GM23248 (cell line): ENCODE results near the gene MBD1. TPM values are rescaled to one million over a fixed set of nuclear protein-coding genes. Genes with fewer than 3 reads are reported as not detected.

Source experiments
- DNase-seq: peaks from one replicate; pipeline ENCODE4 v3.0.0-alpha.2; 2015
- H2AFZ ChIP-seq: fragments of 200-600 bp; sonication (generic); 2 replicates; pipeline ENCODE4 v1.6.1; 2016; ENCODE audit warnings: antibody characterized with exemption
- H3F3A ChIP-seq: fragments of 200-600 bp; sonication (generic); 2 replicates; pipeline ENCODE4 v1.6.1; 2016; ENCODE audit warnings: mild to moderate bottlenecking, antibody characterized with exemption, mixed run types; ENCODE audit not compliant: insufficient read depth
- H3K27ac ChIP-seq: fragments of 200-600 bp; sonication (generic); 2 replicates; pipeline ENCODE4 v1.5.1; 2016; ENCODE audit warnings: mild to moderate bottlenecking
- H3K27me3 ChIP-seq: fragments of 200-600 bp; sonication (generic); replicated peaks from 2 replicates; pipeline ENCODE4 v1.6.1; 2016; ENCODE audit warnings: mild to moderate bottlenecking; ENCODE audit not compliant: insufficient read depth
- H3K36me3 ChIP-seq: fragments of 200-600 bp; sonication (generic); 2 replicates; pipeline ENCODE4 v1.6.1; 2016; ENCODE audit warnings: low read depth, mild to moderate bottlenecking
- H3K4me1 ChIP-seq: fragments of 200-600 bp; sonication (generic); 2 replicates; pipeline ENCODE4 v1.6.1; 2016; ENCODE audit warnings: mild to moderate bottlenecking; ENCODE audit not compliant: insufficient read depth
- H3K4me2 ChIP-seq: fragments of 200-600 bp; sonication (generic); one replicate; pipeline ENCODE4 v1.6.1; 2016; ENCODE audit warnings: mild to moderate bottlenecking; ENCODE audit not compliant: unreplicated experiment
- H3K4me3 ChIP-seq: fragments of 200-600 bp; sonication (generic); 2 replicates; pipeline ENCODE4 v1.5.1; 2016; ENCODE audit warnings: mild to moderate bottlenecking
- H3K79me2 ChIP-seq: fragments of 200-600 bp; sonication (generic); 2 replicates; pipeline ENCODE4 v1.6.1; 2016; ENCODE audit warnings: mild to moderate bottlenecking; ENCODE audit not compliant: insufficient read depth
- H3K9ac ChIP-seq: fragments of 200-600 bp; sonication (generic); 2 replicates; pipeline ENCODE4 v1.6.1; 2016; ENCODE audit warnings: mild to moderate bottlenecking
- H3K9me2 ChIP-seq: fragments of 200-600 bp; sonication (generic); 2 replicates; pipeline ENCODE4 v1.6.1; 2016; ENCODE audit warnings: mixed run types, mild to moderate bottlenecking, moderate library complexity; ENCODE audit not compliant: insufficient read depth
- H3K9me3 ChIP-seq: fragments of 200-600 bp; sonication (generic); one replicate; pipeline ENCODE4 v1.6.1; 2017; ENCODE audit warnings: low read depth
- H4K20me1 ChIP-seq: fragments of 200-600 bp; sonication (generic); 2 replicates; pipeline ENCODE4 v1.6.0; 2016; ENCODE audit not compliant: insufficient read depth
- EZH2 ChIP-seq: fragments of 200-600 bp; sonication (generic); IDR thresholded peaks from 2 replicates; pipeline ENCODE4 v1.6.1; 2018; ENCODE audit warnings: antibody characterized with exemption, mild to moderate bottlenecking; ENCODE audit not compliant: insufficient read depth, poor library complexity, severe bottlenecking
- EZH2phosphoT487 ChIP-seq: fragments of 200-600 bp; sonication (generic); IDR thresholded peaks from 2 replicates; pipeline ENCODE4 v1.6.1; 2018; ENCODE audit warnings: antibody characterized with exemption, moderate library complexity, mild to moderate bottlenecking, low read depth; ENCODE audit not compliant: insufficient read depth
- WGBS, 2 experiments: methylation state at CpG; one replicate each; pipeline ENCODE4 v1.1.6; 2015 to 2017; ENCODE audit warnings: low lambda C conversion rate in 2 of 2, low coverage in 1 of 2; ENCODE audit errors: missing lambda C conversion rate in 2 of 2; 5-methylcytosine and 5-hydroxymethylcytosine counted together
- in situ Hi-C: fragments of 300-500 bp; cut with MboI; formaldehyde crosslinking; loops from 2 replicates; pipeline ENCODE4 v1.15.0; 2020
- polyA plus RNA-seq: library from polyadenylated mRNA; unstranded; fragments of >200 nt; fragmentation: Nextera tagmentation; extraction: Ambion mirVana; gene quantifications from 2 replicates; pipeline ENCODE4 v1.2.1, GENCODE V29; 2016
- total RNA-seq: library from RNA; depleted of rRNA; stranded (reverse); fragments of >200 nt; shearing (Covaris generic); gene quantifications from 2 replicates; pipeline ENCODE4 v1.2.3, GENCODE V29; 2014; rRNA removed

The MBD1 gene
- total RNA-seq = 60.7 and 68.0 TPM in 2 replicates
- polyA plus RNA-seq = 33.1 and 36.2 TPM in 2 replicates

DNA sequence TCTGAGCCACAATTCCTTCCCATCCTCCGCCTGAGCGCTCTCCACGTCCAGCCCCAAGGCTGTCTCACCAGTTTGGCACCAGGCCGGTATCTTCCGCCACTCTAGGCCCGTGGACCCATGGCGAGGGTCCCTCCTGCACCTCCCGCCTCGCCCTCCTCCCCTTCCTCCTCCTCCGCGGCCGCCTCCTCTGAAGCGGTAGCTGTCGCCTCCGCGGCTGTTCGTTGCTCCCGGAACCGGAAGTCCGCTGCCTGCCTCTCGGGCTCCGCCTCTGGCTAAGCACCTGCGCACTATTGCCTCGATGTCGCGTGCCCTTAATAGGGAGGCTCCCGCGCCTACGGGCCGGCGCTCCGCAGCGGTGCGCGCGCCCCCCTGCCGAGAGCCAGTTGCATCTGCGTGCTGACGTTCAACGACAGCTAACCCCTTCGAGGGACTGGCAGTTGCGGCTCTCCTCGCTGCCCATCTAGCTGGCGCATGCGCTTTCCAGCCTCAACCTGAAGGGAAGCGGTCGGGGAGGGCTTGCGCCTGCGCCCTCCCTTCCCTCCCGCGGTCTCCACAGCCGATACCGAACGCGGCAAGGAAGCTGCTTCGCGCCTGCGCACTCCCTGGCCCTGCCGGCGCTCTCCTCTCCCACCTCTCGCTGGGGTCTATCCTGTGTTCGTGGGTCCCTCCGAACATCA, at the start of gene MBD1:
Gene MBD1 (minus strand): TSS at position 229 of the 677 bp plus-strand sequence. CDS start 1,531 bp downstream, outside the sequence.
- DNase-seq = peak; percentile 99
- Histone ChIP-seq H3K36me3 (peaks cover 6% of the 10 kb centered on the region; the same call in 1 of the 2 replicates), H4K20me1 (no peaks in the 10 kb centered on the region), H3K4me1 (peaks cover 20% of the 10 kb centered on the region; the same call in 1 of the 2 replicates), H2AFZ (peak within 1 kb of the TSS; percentile 87), H3F3A (0 out of 2 replicates have a peak, but pooled peaks cover 4% of the 10 kb centered on the region), H3K4me3 (peak within 1 kb of the TSS; percentile 92), H3K9me2 (no peaks in the 10 kb centered on the region), H3K9ac (peak within 1 kb of the TSS; percentile 94), H3K9me3 (no peaks in the 10 kb centered on the region), H3K4me2 (peak within 1 kb of the TSS; percentile 98), H3K79me2 (peaks cover 58% of the 10 kb centered on the region), H3K27me3 (no peaks in the 10 kb centered on the region), H3K27ac (peak within 1 kb of the TSS; percentile 74)
- WGBS, 2 experiments = 1 to 2% methylated on average over 42 to 49 of the region's 63 CpGs
- in situ Hi-C loops = no loop called here
- no peak for TF ChIP-seq EZH2
- no peak for TF ChIP-seq EZH2phosphoT487

DNA sequence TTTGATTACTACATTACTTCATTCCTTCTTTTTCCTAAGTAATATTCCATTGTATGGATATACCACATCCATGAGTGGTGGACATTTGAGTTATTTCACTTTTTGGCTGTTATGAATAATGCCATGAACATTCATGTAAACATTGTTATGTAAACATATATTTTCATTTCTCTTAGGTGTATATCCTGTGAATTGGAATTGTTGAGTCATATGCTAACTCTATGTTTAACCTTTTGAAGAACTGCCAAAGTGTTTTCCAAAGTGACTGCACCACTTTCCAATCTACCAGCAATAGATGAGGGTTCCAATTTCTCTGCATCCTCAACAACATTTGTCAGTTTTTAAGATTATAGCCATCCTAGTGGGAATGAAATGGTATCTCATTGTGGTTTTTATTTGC, 48.9 kb upstream of the MBD1 start:
- no peak for DNase-seq
- Histone ChIP-seq H3K9me3 (no peaks in the 10 kb centered on the region), H3K4me3 (no peak overlapping the region), H3K9ac (no peak overlapping the region), H3F3A (no peaks in the 10 kb centered on the region), H3K27ac (no peak overlapping the region), H4K20me1 (no peaks in the 10 kb centered on the region), H2AFZ (no peak overlapping the region), H3K27me3 (no peaks in the 10 kb centered on the region; the same call in 1 of the 2 replicates), H3K4me1 (no peaks in the 10 kb centered on the region), H3K9me2 (no peaks in the 10 kb centered on the region), H3K36me3 (no peaks in the 10 kb centered on the region), H3K79me2 (no peaks in the 10 kb centered on the region), H3K4me2 (no peak overlapping the region)
- in situ Hi-C loops = no loop called here
- TF ChIP-seq EZH2phosphoT487 (no peak), EZH2 (no peak)

GRCh38 chr18:50327983-50328382, 46.7 kb upstream of the MBD1 start:
- DNase-seq = no peak
- 31 to 35% methylated on average over 3 of the region's 3 CpGs for WGBS, 2 experiments
- no peak overlapping the region for H2AFZ ChIP-seq
- H3K4me2 ChIP-seq = no peak overlapping the region
- no peaks in the 10 kb centered on the region for H3K9me3 ChIP-seq
- no peaks in the 10 kb centered on the region for H4K20me1 ChIP-seq
- no peaks in the 10 kb centered on the region for H3K4me1 ChIP-seq
- in situ Hi-C loops = no loop called here
- no peak overlapping the region for H3K27ac ChIP-seq
- no peak for TF ChIP-seq EZH2
- no peak for TF ChIP-seq EZH2phosphoT487
- H3K27me3 ChIP-seq = no peaks in the 10 kb centered on the region
- no peak overlapping the region for H3K9ac ChIP-seq
- H3K4me3 ChIP-seq = no peak overlapping the region
- no peaks in the 10 kb centered on the region for H3K79me2 ChIP-seq
- H3K9me2 ChIP-seq = no peaks in the 10 kb centered on the region
- no peaks in the 10 kb centered on the region for H3F3A ChIP-seq
- no peaks in the 10 kb centered on the region for H3K36me3 ChIP-seq

- TF ChIP-seq EZH2phosphoT487 (no peak), EZH2 (no peak)
- no peak overlapping the region for H3K4me3 ChIP-seq
- H3K79me2 ChIP-seq = no peaks in the 10 kb centered on the region
- no peak overlapping the region for H3K9ac ChIP-seq
- no peaks in the 10 kb centered on the region for H3F3A ChIP-seq
- no peaks in the 10 kb centered on the region for H3K9me3 ChIP-seq
- no peak overlapping the region for H3K4me2 ChIP-seq
- no peak overlapping the region for H3K27ac ChIP-seq
- in situ Hi-C loops = no loop called here
- no peaks in the 10 kb centered on the region for H4K20me1 ChIP-seq
- 46 to 47% methylated on average over 5 of the region's 5 CpGs for WGBS, 2 experiments
- H3K36me3 ChIP-seq = no peaks in the 10 kb centered on the region
- no peak for DNase-seq
- no peak overlapping the region for H2AFZ ChIP-seq
- no peaks in the 10 kb centered on the region for H3K4me1 ChIP-seq
- H3K27me3 ChIP-seq = peaks cover 8% of the 10 kb centered on the region; the same call in 1 of the 2 replicates
- no peaks in the 10 kb centered on the region for H3K9me2 ChIP-seq
Observed at GRCh38 chr18:50320719-50321118, 39.4 kb upstream of the MBD1 start.
